ENCODE measurements around the gene PLPP4. TPM values are rescaled to one million over a fixed set of nuclear protein-coding genes. Genes with fewer than 3 reads are reported as not detected.

PLPP4 gene
- polyA plus RNA-seq, 1 experiment, result 35.4 TPM

- Histone ChIP-seq H3K4me3 (ENCODE audit: low read depth, low read length) (no peak overlapping the region), H3K36me3 (ENCODE audit: control insufficient read depth, insufficient read depth, low read length) (no peaks in the 10 kb centered on the region), H3K27me3 (ENCODE audit: control insufficient read depth, insufficient read depth, low read length) (no peaks in the 10 kb centered on the region)
- POLR2A ChIA-PET, result no interaction called here
- CTCF ChIA-PET, result no interaction called here
- TF ChIP-seq, protein P1, sequence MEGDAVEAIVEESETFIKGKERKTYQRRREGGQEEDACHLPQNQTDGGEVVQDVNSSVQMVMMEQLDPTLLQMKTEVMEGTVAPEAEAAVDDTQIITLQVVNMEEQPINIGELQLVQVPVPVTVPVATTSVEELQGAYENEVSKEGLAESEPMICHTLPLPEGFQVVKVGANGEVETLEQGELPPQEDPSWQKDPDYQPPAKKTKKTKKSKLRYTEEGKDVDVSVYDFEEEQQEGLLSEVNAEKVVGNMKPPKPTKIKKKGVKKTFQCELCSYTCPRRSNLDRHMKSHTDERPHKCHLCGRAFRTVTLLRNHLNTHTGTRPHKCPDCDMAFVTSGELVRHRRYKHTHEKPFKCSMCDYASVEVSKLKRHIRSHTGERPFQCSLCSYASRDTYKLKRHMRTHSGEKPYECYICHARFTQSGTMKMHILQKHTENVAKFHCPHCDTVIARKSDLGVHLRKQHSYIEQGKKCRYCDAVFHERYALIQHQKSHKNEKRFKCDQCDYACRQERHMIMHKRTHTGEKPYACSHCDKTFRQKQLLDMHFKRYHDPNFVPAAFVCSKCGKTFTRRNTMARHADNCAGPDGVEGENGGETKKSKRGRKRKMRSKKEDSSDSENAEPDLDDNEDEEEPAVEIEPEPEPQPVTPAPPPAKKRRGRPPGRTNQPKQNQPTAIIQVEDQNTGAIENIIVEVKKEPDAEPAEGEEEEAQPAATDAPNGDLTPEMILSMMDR (IDR thresholded peaks at IDR 0.05; ENCODE audit: insufficient read depth, low read depth, low read length), result no peak
- no peak for DNase-seq (ENCODE audit: low read depth)
Observed at GRCh38 chr10:120507651-120508050, 50.6 kb downstream of the PLPP4 start.

GRCh38 chr10:120508393-120508792, 51.4 kb downstream of the PLPP4 start:
- Histone ChIP-seq H3K27me3 (ENCODE audit: control insufficient read depth, insufficient read depth, low read length) (no peaks in the 10 kb centered on the region), H3K36me3 (ENCODE audit: control insufficient read depth, insufficient read depth, low read length) (no peaks in the 10 kb centered on the region), H3K4me3 (ENCODE audit: low read depth, low read length) (no peak overlapping the region)
- POLR2A ChIA-PET, result no interaction called here
- no peak for DNase-seq (ENCODE audit: low read depth)
- TF ChIP-seq, protein P1 (IDR thresholded peaks at IDR 0.05; ENCODE audit: insufficient read depth, low read depth, low read length), result no peak
- CTCF ChIA-PET, result no interaction called here

DNA sequence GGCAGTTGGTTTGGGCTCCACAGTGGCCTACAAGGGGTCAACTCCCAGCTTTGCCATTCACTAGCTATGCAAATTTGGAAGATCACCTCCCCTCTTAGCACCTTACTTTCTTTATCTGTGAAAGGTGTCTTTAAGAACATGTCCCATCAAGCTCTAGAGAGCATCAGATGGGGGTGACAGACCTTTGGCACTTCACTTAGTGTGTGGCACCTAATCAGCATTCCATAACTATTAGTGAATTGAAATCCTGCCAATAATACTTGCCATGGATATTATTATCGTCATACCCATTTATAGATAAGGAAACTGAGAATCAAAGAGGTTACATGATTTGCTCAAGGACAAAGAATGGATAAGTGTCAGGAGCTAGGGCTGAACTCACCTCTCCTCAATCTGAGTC, 51.9 kb downstream of the PLPP4 start:
- Histone ChIP-seq H3K27me3 (ENCODE audit: control insufficient read depth, insufficient read depth, low read length) (no peaks in the 10 kb centered on the region), H3K36me3 (ENCODE audit: control insufficient read depth, insufficient read depth, low read length) (no peaks in the 10 kb centered on the region), H3K4me3 (ENCODE audit: low read depth, low read length) (no peak overlapping the region)
- no peak for DNase-seq (ENCODE audit: low read depth)
- ChIA-PET CTCF (no interaction called here), POLR2A (no interaction called here)
- TF ChIP-seq, protein P1 (IDR thresholded peaks at IDR 0.05; ENCODE audit: insufficient read depth, low read depth, low read length), result no peak

- DNase-seq (ENCODE audit: low read depth), result no peak
- Histone ChIP-seq H3K27me3 (ENCODE audit: control insufficient read depth, insufficient read depth, low read length) (no peaks in the 10 kb centered on the region), H3K4me3 (ENCODE audit: low read depth, low read length) (no peak overlapping the region), H3K36me3 (ENCODE audit: control insufficient read depth, insufficient read depth, low read length) (no peaks in the 10 kb centered on the region)
- ChIA-PET POLR2A (no interaction called here), CTCF (interaction anchor here (1.2 kb wide), 1 partner anchor 12 kb away, joined by 3 read pairs; no protein-coding TSS in a partner anchor)
- TF ChIP-seq, protein P1 (IDR thresholded peaks at IDR 0.05; ENCODE audit: insufficient read depth, low read depth, low read length), result no peak
Observed at GRCh38 chr10:120511165-120511564, 54.1 kb downstream of the PLPP4 start.

DNA sequence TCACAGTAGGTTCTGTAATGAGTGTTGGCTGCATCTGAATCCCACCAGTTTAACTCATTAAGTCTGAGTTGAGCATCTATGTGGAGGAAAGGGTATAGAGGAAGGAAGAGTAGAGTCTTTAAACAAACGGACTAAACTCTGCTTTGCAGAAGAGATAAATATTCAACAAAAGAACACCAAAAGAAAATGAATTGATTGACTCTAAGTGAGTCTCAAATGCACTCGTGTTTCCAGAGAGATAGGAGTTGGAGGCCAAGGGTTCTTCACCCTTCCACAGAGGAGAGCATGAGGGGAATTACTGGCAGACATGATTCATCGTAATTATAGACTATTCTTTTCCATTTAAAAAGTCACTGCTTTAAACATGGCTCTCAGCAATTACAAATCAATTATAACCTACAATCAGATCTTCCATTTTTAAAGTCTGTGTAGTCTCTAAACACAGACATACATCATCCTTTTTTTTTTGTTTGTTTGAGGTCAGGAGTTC, 56.3 kb downstream of the PLPP4 start:
- H3K27me3 ChIP-seq (ENCODE audit: control insufficient read depth, insufficient read depth, low read length), result no peaks in the 10 kb centered on the region
- no peaks in the 10 kb centered on the region for H3K36me3 ChIP-seq (ENCODE audit: control insufficient read depth, insufficient read depth, low read length)
- POLR2A ChIA-PET, result no interaction called here
- CTCF ChIA-PET, result no interaction called here
- no peak overlapping the region for H3K4me3 ChIP-seq (ENCODE audit: low read depth, low read length)
- TF ChIP-seq, protein P1 (IDR thresholded peaks at IDR 0.05; ENCODE audit: insufficient read depth, low read depth, low read length), result no peak
- no peak for DNase-seq (ENCODE audit: low read depth)

Measured in BJ (cell line).